ENCODE measurements around the gene CHAMP1.

DNA sequence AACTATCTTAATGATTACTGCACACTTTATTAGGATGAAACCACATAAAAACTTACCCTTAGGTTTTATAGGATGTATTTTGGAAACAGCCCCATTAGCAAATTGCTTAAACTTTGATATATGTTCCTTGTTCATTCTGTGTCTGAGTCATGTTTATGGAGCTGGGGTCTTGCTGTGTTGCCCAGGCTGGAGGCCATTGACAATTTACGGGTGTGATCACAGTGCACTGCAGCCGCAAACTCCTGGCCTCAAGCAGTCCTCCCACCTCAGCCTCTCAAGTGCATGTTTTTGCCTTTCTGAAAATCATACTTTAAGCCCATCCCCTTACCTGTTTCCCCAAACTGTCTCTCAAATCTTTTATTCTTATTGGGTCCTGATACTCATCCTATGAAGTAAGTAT lies 5.2 kb upstream of the CHAMP1 start:
- TF ChIP-seq CTCF (IDR thresholded peaks at IDR 0.05) (no peak), POLR2A (IDR thresholded peaks at IDR 0.05) (no peak)
